Osteocyte (in vitro differentiated cells): ENCODE measurements around the gene NRAS. TPM values are rescaled to one million over a fixed set of nuclear protein-coding genes. Genes with fewer than 3 reads are reported as not detected.

Source experiments
- DNase-seq: peaks from one replicate; pipeline ENCODE4 v3.0.0; 2021; ENCODE audit warnings: mixed read lengths; ENCODE audit not compliant: unreplicated experiment; ENCODE audit errors: extremely low spot score
- H3K27ac Mint-ChIP-seq: one replicate; pipeline ENCODE4 v1.8.0; 2021; ENCODE audit warnings: mild to moderate bottlenecking, mixed read lengths; ENCODE audit not compliant: unreplicated experiment
- H3K27me3 Mint-ChIP-seq: one replicate; pipeline ENCODE4 v1.8.0; 2021; ENCODE audit warnings: mixed read lengths; ENCODE audit not compliant: unreplicated experiment
- H3K36me3 Mint-ChIP-seq: one replicate; pipeline ENCODE4 v1.8.0; 2021; ENCODE audit warnings: mixed read lengths; ENCODE audit not compliant: unreplicated experiment
- H3K4me1 Mint-ChIP-seq: one replicate; pipeline ENCODE4 v1.8.0; 2021; ENCODE audit warnings: mixed read lengths; ENCODE audit not compliant: unreplicated experiment
- H3K4me3 Mint-ChIP-seq: one replicate; pipeline ENCODE4 v1.8.0; 2021; ENCODE audit warnings: mild to moderate bottlenecking, moderate library complexity, mixed read lengths; ENCODE audit not compliant: unreplicated experiment
- H3K9me3 Mint-ChIP-seq: one replicate; pipeline ENCODE4 v1.8.0; 2021; ENCODE audit warnings: mixed read lengths; ENCODE audit not compliant: unreplicated experiment
- CTCF ChIP-seq: fragments of 200-600 bp; sonication (generic); IDR thresholded peaks from 2 replicates; pipeline ENCODE4 v1.5.0; 2021; ENCODE audit warnings: antibody characterized with exemption, mild to moderate bottlenecking, moderate library complexity
- total RNA-seq: library from RNA; stranded (reverse); gene quantifications from 2 replicates; pipeline ENCODE4 v1.2.1, GENCODE V29; 2021

The NRAS gene
- total RNA-seq, 1 donor from 2014 or later: 35.9 TPM

DNA sequence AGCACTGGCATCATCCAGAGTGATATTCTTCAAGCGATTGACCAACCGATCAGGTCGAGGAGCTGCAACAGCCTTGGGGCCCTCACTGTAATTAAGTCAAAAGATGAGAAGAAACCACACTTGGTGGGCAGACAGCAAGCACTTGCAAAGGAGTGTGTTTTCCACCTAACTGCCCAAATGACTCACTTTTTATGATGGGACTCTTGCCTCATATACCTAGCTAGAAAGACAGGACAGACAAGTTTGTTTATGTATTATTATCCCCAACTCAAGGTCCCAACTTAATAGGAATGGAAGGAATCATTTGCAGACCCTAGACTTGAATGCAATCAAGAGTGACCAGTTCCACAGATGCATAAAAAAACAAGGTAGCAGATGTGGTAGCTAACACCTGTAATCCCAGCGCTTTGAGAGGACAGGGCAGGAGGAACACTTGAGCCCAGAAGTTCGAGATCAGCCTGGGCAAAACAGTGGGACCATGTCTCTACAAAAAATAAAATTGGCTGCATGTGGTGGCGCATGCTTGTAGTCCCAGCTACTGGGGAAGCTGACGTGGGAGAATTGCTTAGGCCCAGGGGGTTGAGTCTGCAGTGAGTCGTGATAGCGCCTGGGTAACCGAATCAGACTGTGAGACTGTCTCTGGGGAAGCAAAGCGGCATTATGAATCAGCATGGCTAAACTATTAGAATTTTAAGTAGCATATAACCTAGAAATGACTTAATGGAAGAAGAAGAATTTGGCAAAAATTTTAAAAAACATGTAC, 2.3 kb upstream of the NRAS start:
- DNase-seq: no peak
- H3K27ac Mint-ChIP-seq: peak overlapping the region; percentile 14
- no peaks in the 10 kb centered on the region for H3K27me3 Mint-ChIP-seq
- no peaks in the 10 kb centered on the region for H3K9me3 Mint-ChIP-seq
- no peak for TF ChIP-seq CTCF
- no peak overlapping the region for H3K4me3 Mint-ChIP-seq
- H3K4me1 Mint-ChIP-seq: peaks cover 24% of the 10 kb centered on the region
- H3K36me3 Mint-ChIP-seq: peaks cover 44% of the 10 kb centered on the region

DNA sequence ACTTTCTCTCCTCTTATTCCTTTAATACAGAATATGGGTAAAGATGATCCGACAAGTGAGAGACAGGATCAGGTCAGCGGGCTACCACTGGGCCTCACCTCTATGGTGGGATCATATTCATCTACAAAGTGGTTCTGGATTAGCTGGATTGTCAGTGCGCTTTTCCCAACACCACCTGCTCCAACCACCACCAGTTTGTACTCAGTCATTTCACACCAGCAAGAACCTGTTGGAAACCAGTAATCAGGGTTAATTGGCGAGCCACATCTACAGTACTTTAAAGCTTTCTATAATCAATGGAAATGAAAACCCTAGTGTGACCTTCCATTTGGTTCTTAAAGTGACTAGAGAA, 643 bp downstream of the NRAS start:
- no peaks in the 10 kb centered on the region for H3K9me3 Mint-ChIP-seq
- H3K27me3 Mint-ChIP-seq: no peaks in the 10 kb centered on the region
- H3K4me3 Mint-ChIP-seq: peak overlapping the region; percentile 89
- peaks cover 28% of the 10 kb centered on the region for H3K4me1 Mint-ChIP-seq
- no peak for DNase-seq
- H3K27ac Mint-ChIP-seq: peak overlapping the region; percentile 97
- H3K36me3 Mint-ChIP-seq: peaks cover 46% of the 10 kb centered on the region
- no peak for TF ChIP-seq CTCF

GRCh38 chr1:114712977-114713376, 3.6 kb downstream of the NRAS start:
- Mint-ChIP-seq H3K4me3 (no peak overlapping the region), H3K9me3 (no peaks in the 10 kb centered on the region), H3K27ac (no peak overlapping the region), H3K4me1 (peaks cover 28% of the 10 kb centered on the region), H3K27me3 (no peaks in the 10 kb centered on the region), H3K36me3 (peaks cover 39% of the 10 kb centered on the region)
- no peak for DNase-seq
- TF ChIP-seq CTCF: no peak

DNA sequence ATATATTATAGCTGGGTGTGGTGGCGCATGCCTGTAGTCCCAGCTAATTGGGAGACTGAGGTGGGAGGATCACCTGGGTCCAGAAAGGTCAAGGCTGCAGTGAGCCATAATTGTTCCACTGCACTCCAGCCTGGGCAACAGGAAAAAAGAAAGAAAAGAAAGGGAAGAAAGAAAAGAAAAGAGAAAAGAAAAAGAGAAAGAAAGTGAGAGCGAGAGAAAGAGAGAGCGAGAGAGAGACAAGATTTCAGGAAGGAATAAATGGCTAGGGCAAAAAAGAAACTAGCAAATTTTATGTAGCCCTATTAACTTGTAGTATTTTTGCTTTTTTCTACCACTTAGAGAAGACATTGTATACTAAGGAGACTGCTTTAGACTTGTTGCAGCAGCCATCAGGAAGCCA, 6.2 kb downstream of the NRAS start:
- Mint-ChIP-seq H3K27ac (no peak overlapping the region), H3K4me3 (no peak overlapping the region), H3K9me3 (no peaks in the 10 kb centered on the region), H3K27me3 (no peaks in the 10 kb centered on the region), H3K4me1 (peaks cover 14% of the 10 kb centered on the region), H3K36me3 (peaks cover 62% of the 10 kb centered on the region)
- no peak for TF ChIP-seq CTCF
- no peak for DNase-seq

GRCh38 chr1:114707604-114708003, 9.0 kb downstream of the NRAS start:
- no peaks in the 10 kb centered on the region for H3K4me1 Mint-ChIP-seq
- no peak overlapping the region for H3K4me3 Mint-ChIP-seq
- peaks cover 58% of the 10 kb centered on the region for H3K36me3 Mint-ChIP-seq
- TF ChIP-seq CTCF: no peak
- no peak overlapping the region for H3K27ac Mint-ChIP-seq
- no peak for DNase-seq
- no peaks in the 10 kb centered on the region for H3K9me3 Mint-ChIP-seq
- no peaks in the 10 kb centered on the region for H3K27me3 Mint-ChIP-seq
